GM12878 (cell line): ENCODE measurements around the gene ANKRD65. TPM values are rescaled to one million over a fixed set of nuclear protein-coding genes. Genes with fewer than 3 reads are reported as not detected.
A peak's percentile ranks its signal among the peaks of the same experiment; 100 is the strongest.

Experiments
- BHLHE40 ChIP-seq, 2 experiments: fragments of 450-650 bp in 1 of 2; IDR thresholded peaks; 2 replicates each; pipeline ENCODE4 v1.6.1; 2011 to 2017; ENCODE audit warnings: low read depth in 2 of 2, borderline replicate concordance in 1 of 2, improper control_type of control experiment in 1 of 2, low read length in 1 of 2, mild to moderate bottlenecking in 1 of 2
- BMI1 ChIP-seq: fragments of 450-650 bp; IDR thresholded peaks from 2 replicates; pipeline ENCODE4 v1.6.1; 2016; ENCODE audit warnings: mild to moderate bottlenecking, moderate library complexity, borderline replicate concordance
- DPF2 ChIP-seq: fragments of 450-650 bp; IDR thresholded peaks from 2 replicates; pipeline ENCODE4 v1.6.1; 2017; ENCODE audit warnings: mild to moderate bottlenecking
- HDAC6 ChIP-seq: fragments of 200-600 bp; sonication (generic); IDR thresholded peaks from one replicate; pipeline ENCODE4 v1.8.0; 2017; ENCODE audit warnings: antibody characterized with exemption; ENCODE audit not compliant: unreplicated experiment
- KDM1A ChIP-seq: fragments of 200-600 bp; sonication (generic); IDR thresholded peaks from 2 replicates; pipeline ENCODE4 v1.6.1; 2016; ENCODE audit warnings: borderline replicate concordance
- MEF2B ChIP-seq: fragments of 450-650 bp; IDR thresholded peaks from 2 replicates; pipeline ENCODE4 v1.6.1; 2018; ENCODE audit warnings: mild to moderate bottlenecking, moderate library complexity; ENCODE audit not compliant: partially characterized antibody, poor library complexity, severe bottlenecking
- NFIC ChIP-seq: IDR thresholded peaks from 2 replicates; pipeline ENCODE4 v1.6.1; 2012; ENCODE audit warnings: low read depth, mild to moderate bottlenecking, inconsistent platforms, low read length, moderate library complexity
- NR2F1 ChIP-seq: fragments of 450-650 bp; conservative IDR thresholded peaks from 2 replicates; pipeline ENCODE4 v1.6.1; 2017; ENCODE audit warnings: mild to moderate bottlenecking
- NRF1 ChIP-seq: conservative IDR thresholded peaks from 2 replicates; pipeline ENCODE4 v1.6.1; 2011; ENCODE audit warnings: mild to moderate bottlenecking, low read depth, low read length, improper control_type of control experiment
- POU2F2 ChIP-seq: IDR thresholded peaks from 3 replicates; pipeline ENCODE4 v1.6.1; 2011; ENCODE audit warnings: low read depth, mild to moderate bottlenecking, low read length, borderline replicate concordance
- SRF ChIP-seq, 2 experiments: IDR thresholded peaks; 2 replicates each; pipeline ENCODE4 v1.6.1; 2011; ENCODE audit warnings: low read depth in 2 of 2, low read length in 2 of 2, mild to moderate bottlenecking in 1 of 2, moderate library complexity in 1 of 2
- TCF3 ChIP-seq: IDR thresholded peaks from 2 replicates; pipeline ENCODE4 v1.6.1; 2012; ENCODE audit warnings: low read depth, mild to moderate bottlenecking, low read length, borderline replicate concordance; ENCODE audit not compliant: insufficient read depth
- ZBTB11 ChIP-seq: fragments of 450-650 bp; formaldehyde crosslinking; IDR thresholded peaks from 2 replicates; pipeline ENCODE4 v1.5.0; 2022; ENCODE audit warnings: mild to moderate bottlenecking, missing genetic modification characterization
- ZNF592 ChIP-seq: fragments of 450-650 bp; IDR thresholded peaks from 2 replicates; pipeline ENCODE4 v1.6.1; 2017; ENCODE audit warnings: mild to moderate bottlenecking, moderate library complexity
- polyA plus RNA-seq, 11 experiments: library from polyadenylated mRNA; depleted of rRNA in 4 of 11; unstranded in 6 of 11; stranded (reverse) in 5 of 11; fragments of >200 nt; fragmentation: Nextera tagmentation in 4 of 11; fragmentation: Illumina TruSeq in 1 of 11; extraction: Ambion mirVana in 4 of 11; extraction: Trizol in 1 of 11; gene quantifications; 1 replicate in 1 of 11; 2 replicates in 10 of 11; pipeline versions ENCODE4 v1.2.1 to v1.2.3, GENCODE V29; 2011 to 2016; ENCODE audit warnings: inconsistent platforms in 2 of 11, missing spikeins in 2 of 11, low read depth in 1 of 11
- total RNA-seq, 4 experiments: library from RNA; depleted of rRNA in 3 of 4; stranded (reverse); fragments of >200 nt in 3 of 4; fragmentation: Illumina TruSeq in 1 of 4; extraction: Trizol in 1 of 4; gene quantifications; 2 replicates each; pipeline versions ENCODE4 v1.2.1 to v1.2.3, GENCODE V29; 2013 to 2021
- TF ChIP-seq, protein P1 (sequence below): fragments of 450-650 bp; formaldehyde crosslinking; IDR thresholded peaks from 2 replicates; pipeline ENCODE4 v1.4.0; 2022; ENCODE audit warnings: mild to moderate bottlenecking, moderate library complexity
- TF ChIP-seq, protein P2 (sequence below): fragments of 450-650 bp; IDR thresholded peaks from 2 replicates; pipeline ENCODE4 v1.6.1; 2017; ENCODE audit warnings: low read depth, mild to moderate bottlenecking, moderate library complexity

ANKRD65 gene
- total and polyA plus RNA-seq, 10 of the 15 experiments (the other 5 are each of a cell fraction or from before 2014, with no cell fraction given): 0.05 to 2.8 (median 0.37) TPM

GRCh38 chr1:1422465-1423244 is 1.6 kb upstream of the ANKRD65 start (continued):
- TF ChIP-seq ZBTB11 (CRISPR knock-in tag): peak; percentile 43; the same call in 1 of the 2 replicates
- TF ChIP-seq POU2F2: peak; percentile 53; the same call in 1 of the 3 replicates
- peak in 1 of 2 experiments; percentile 60; a peak in 1 of 4 replicates for TF ChIP-seq SRF (IDR thresholded peaks at IDR 0.05; ENCODE audit: low read depth in 2 of 2, low read length in 2 of 2)
- TF ChIP-seq BHLHE40 (IDR thresholded peaks at IDR 0.05; ENCODE audit: borderline replicate concordance in 1 of 2, low read depth in 2 of 2, low read length in 1 of 2): no peak
- TF ChIP-seq NR2F1: peak; percentile 35
- TF ChIP-seq KDM1A: no peak
- peak; percentile 18 for TF ChIP-seq MEF2B
- TF ChIP-seq, protein P1, sequence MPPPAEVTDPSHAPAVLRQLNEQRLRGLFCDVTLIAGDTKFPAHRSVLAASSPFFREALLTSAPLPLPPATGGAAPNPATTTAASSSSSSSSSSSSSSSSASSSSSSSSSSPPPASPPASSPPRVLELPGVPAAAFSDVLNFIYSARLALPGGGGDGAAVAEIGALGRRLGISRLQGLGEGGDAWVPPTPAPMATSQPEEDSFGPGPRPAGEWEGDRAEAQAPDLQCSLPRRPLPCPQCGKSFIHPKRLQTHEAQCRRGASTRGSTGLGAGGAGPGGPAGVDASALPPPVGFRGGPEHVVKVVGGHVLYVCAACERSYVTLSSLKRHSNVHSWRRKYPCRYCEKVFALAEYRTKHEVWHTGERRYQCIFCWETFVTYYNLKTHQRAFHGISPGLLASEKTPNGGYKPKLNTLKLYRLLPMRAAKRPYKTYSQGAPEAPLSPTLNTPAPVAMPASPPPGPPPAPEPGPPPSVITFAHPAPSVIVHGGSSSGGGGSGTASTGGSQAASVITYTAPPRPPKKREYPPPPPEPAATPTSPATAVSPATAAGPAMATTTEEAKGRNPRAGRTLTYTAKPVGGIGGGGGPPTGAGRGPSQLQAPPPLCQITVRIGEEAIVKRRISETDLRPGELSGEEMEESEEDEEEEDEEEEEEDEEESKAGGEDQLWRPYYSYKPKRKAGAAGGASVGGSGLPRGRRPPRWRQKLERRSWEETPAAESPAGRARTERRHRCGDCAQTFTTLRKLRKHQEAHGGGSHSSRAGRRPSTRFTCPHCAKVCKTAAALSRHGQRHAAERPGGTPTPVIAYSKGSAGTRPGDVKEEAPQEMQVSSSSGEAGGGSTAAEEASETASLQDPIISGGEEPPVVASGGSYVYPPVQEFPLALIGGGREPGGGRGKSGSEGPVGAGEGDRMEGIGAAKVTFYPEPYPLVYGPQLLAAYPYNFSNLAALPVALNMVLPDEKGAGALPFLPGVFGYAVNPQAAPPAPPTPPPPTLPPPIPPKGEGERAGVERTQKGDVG: peak; percentile 98
- peak; percentile 70 for TF ChIP-seq BMI1
- TF ChIP-seq NRF1: no peak
- peak; percentile 99 for TF ChIP-seq ZNF592
- TF ChIP-seq DPF2: peak; percentile 68; the same call in 1 of the 2 replicates
- no peak for TF ChIP-seq HDAC6
- no peak for TF ChIP-seq TCF3
- TF ChIP-seq, protein P2, sequence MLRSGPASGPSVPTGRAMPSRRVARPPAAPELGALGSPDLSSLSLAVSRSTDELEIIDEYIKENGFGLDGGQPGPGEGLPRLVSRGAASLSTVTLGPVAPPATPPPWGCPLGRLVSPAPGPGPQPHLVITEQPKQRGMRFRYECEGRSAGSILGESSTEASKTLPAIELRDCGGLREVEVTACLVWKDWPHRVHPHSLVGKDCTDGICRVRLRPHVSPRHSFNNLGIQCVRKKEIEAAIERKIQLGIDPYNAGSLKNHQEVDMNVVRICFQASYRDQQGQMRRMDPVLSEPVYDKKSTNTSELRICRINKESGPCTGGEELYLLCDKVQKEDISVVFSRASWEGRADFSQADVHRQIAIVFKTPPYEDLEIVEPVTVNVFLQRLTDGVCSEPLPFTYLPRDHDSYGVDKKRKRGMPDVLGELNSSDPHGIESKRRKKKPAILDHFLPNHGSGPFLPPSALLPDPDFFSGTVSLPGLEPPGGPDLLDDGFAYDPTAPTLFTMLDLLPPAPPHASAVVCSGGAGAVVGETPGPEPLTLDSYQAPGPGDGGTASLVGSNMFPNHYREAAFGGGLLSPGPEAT: peak; percentile 58; the same call in 1 of the 2 replicates
- TF ChIP-seq NFIC: no peak
